ENCODE data around the gene DHX9.

Gene DHX9

DNA sequence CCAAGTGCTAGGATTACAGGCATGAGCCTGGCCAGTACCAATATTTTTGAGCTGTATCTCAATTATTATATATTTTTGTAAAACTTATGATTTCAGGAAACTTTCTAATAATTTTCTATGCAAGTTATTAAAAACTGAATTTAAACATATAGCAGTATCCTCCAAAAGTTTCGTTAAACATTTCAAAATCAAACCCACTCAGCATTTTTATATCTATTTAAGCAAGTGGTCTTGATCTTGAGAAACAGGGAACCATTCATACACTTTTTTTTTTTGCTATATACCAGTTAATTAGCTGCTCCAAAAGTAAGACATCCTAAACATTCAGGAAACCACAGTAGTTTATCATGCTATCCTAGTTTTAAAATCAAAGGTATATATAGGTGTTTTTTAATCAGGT, 91.8 kb downstream of the DHX9 start:
- no peak overlapping the region for H3K4me3 ChIP-seq (ENCODE audit: low read length)
- TF ChIP-seq, protein P1, sequence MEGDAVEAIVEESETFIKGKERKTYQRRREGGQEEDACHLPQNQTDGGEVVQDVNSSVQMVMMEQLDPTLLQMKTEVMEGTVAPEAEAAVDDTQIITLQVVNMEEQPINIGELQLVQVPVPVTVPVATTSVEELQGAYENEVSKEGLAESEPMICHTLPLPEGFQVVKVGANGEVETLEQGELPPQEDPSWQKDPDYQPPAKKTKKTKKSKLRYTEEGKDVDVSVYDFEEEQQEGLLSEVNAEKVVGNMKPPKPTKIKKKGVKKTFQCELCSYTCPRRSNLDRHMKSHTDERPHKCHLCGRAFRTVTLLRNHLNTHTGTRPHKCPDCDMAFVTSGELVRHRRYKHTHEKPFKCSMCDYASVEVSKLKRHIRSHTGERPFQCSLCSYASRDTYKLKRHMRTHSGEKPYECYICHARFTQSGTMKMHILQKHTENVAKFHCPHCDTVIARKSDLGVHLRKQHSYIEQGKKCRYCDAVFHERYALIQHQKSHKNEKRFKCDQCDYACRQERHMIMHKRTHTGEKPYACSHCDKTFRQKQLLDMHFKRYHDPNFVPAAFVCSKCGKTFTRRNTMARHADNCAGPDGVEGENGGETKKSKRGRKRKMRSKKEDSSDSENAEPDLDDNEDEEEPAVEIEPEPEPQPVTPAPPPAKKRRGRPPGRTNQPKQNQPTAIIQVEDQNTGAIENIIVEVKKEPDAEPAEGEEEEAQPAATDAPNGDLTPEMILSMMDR (conservative IDR thresholded peaks at IDR 0.05; ENCODE audit: low read length): no peak
- DNase-seq (ENCODE audit: low read depth): no peak

DNA sequence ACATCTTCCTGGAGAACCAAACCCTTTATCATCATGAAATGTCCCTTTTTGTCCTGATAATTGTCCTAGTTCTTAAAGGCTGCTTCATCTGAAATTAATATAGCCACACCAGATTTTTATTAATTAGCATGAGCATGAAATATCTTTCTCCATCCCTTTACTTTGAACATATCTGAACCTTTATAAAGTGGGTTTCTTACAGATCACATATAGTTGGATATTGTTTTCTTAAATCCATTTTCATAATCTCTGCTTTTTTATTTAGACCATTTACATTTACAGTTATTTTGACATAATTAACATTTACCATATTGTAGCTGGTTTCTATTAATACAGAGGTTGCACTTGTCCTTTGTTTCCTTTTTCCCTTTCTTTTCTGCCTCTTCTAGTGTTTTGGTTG, 96.6 kb downstream of the DHX9 start:
- TF ChIP-seq, protein P1 (conservative IDR thresholded peaks at IDR 0.05; ENCODE audit: low read length): no peak
- no peak for DNase-seq (ENCODE audit: low read depth)
- no peak overlapping the region for H3K4me3 ChIP-seq (ENCODE audit: low read length)

All from AG10803 (cell line).